Stomach (tissue), 9 donors: ENCODE data around the gene DEDD. TPM values are rescaled to one million over a fixed set of nuclear protein-coding genes. Genes with fewer than 3 reads are reported as not detected.

Experiments
- DNase-seq, 2 donors: peaks; one replicate each; pipeline versions ENCODE4 v3.0.0 to v3.0.0-alpha.2; 2013 to 2019
- H3K27ac ChIP-seq, 5 donors: fragments of 200-600 bp in 4 of 5; sonication (generic) in 4 of 5; one replicate each; pipeline ENCODE4 v1.5.1; 2013 to 2019; ENCODE audit warnings: mild to moderate bottlenecking in 1 of 5, moderate library complexity in 1 of 5
- H3K27me3 ChIP-seq, 3 donors: fragments of 200-600 bp; sonication (generic); one replicate each; pipeline ENCODE4 v1.5.1; 2017 to 2019; ENCODE audit warnings: mixed run types in 1 of 3
- H3K36me3 ChIP-seq, 4 donors: fragments of 200-600 bp; sonication (generic); 1 replicate in 3 of 4; 2 replicates in 1 of 4; pipeline ENCODE4 v1.5.1; 2016 to 2019
- H3K4me1 ChIP-seq, 4 donors: fragments of 200-600 bp; sonication (generic); one replicate each; pipeline ENCODE4 v1.5.1; 2016 to 2019
- H3K4me3 ChIP-seq, 4 donors: fragments of 200-600 bp; sonication (generic) in 3 of 4; one replicate each; pipeline ENCODE4 v1.5.1; 2016 to 2019; ENCODE audit warnings: mild to moderate bottlenecking in 1 of 4
- H3K9me3 ChIP-seq, 4 donors: fragments of 200-600 bp; sonication (generic); one replicate each; pipeline ENCODE4 v1.5.1; 2016 to 2019
- EP300 ChIP-seq: sonication (generic); formaldehyde crosslinking; IDR thresholded peaks from one replicate; pipeline ENCODE4 v1.6.1; 2017; ENCODE audit warnings: antibody characterized with exemption
- POLR2A ChIP-seq, 4 donors: fragments of 450-650 bp; IDR thresholded peaks; one replicate each; pipeline ENCODE4 v1.6.1; 2016; ENCODE audit warnings: antibody characterized with exemption in 4 of 4, control low read depth in 2 of 4, mild to moderate bottlenecking in 1 of 4, moderate library complexity in 1 of 4
- POLR2AphosphoS5 ChIP-seq, 3 donors: sonication (generic); formaldehyde crosslinking; IDR thresholded peaks; one replicate each; pipeline ENCODE4 v1.6.1; 2016; ENCODE audit warnings: antibody characterized with exemption in 3 of 3
- WGBS, 5 donors: extraction: QIAGEN DNeasy Blood & Tissue Kit in 3 of 5; methylation state at CpG; one replicate each; pipeline versions ENCODE4 v1.1.5 to v1.1.7; 2013 to 2018; 5-methylcytosine and 5-hydroxymethylcytosine counted together
- intact Hi-C: fragments of 100-400 bp; cut with DNase I; formaldehyde crosslinking; loops from one replicate; pipeline ENCODE4 v1.15.1; 2023; ENCODE audit warnings: low total_unique reads
- polyA plus RNA-seq, 3 donors: library from polyadenylated mRNA; stranded (reverse); fragments of 200-250 nt; gene quantifications; one replicate each; pipeline ENCODE4 v1.2.3, GENCODE V29; 2013
- total RNA-seq, 5 donors: library from RNA; depleted of rRNA; stranded (reverse); fragments of >200 nt; gene quantifications; one replicate each; pipeline versions ENCODE4 v1.1.0 to v1.2.3, GENCODE V29; 2014 to 2016
- TF ChIP-seq, protein P1 (sequence below), 7 experiments: fragments of 450-650 bp in 4 of 7; fragments of 200-600 bp in 3 of 7; sonication (generic) in 3 of 7; IDR thresholded peaks; one replicate each; pipeline ENCODE4 v1.5.1; 2016 to 2019; ENCODE audit warnings: antibody characterized with exemption in 7 of 7, control low read depth in 2 of 7, mild to moderate bottlenecking in 1 of 7
- donor health status: healthy with polysubstance abuse.
- donor health status: Bipolar disorder and iron deficiency.
- donor health status: healthy.

DEDD gene
- total and polyA plus RNA-seq, 8 donors, result 2.3 to 35.9 (median 17.6) TPM

DNA sequence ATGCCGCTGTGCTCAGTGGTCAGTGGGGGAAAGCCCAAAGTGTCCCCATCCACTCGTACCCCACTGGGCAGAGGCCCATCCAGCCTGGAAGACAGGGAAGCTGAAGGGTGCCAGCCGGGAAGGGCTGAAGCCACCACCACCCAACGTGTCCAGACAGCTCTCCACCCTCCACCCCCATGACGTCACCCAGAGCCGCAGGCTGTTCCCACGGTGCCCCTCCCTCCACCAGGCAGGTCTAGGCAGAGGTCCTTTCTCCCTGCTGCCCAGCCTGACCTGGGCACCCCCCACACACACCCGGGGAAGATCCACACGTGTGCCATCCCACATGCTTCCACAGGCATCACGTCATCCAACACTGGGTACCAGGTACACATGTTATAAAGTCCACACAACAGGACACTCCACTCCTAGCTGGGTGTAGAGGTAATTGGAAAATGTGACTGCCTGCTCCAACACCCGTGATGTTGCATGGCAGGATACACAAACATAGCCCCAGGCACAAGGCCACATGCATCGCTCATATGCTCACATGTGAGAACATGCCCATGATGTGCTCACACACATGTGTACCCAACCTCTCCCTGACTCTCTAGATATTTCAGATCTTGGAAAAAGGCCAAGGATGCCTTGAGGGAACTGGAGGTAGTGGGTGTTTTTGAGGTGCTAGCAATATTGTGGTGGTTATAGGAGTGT lies 57.6 kb downstream of the DEDD start:
- no peak for DNase-seq
- 78 to 91% (median 83%) methylated on average over 10 to 12 of the region's 12 CpGs for WGBS, 5 donors
- Histone ChIP-seq H3K9me3 (no peaks in the 10 kb centered on the region), H3K36me3 (peaks cover 0 to 44% (median 13%) of the 10 kb centered on the region in 4 donors), H3K27ac (no peak overlapping the region), H3K4me3 (no peak overlapping the region), H3K4me1 (no peaks in the 10 kb centered on the region), H3K27me3 (peaks cover 0 to 4% (median 0%) of the 10 kb centered on the region in 3 donors)
- intact Hi-C loops, result no loop called here
- no peak for TF ChIP-seq EP300
- no peak for TF ChIP-seq POLR2AphosphoS5 (IDR thresholded peaks at IDR 0.05)
- TF ChIP-seq, protein P1, sequence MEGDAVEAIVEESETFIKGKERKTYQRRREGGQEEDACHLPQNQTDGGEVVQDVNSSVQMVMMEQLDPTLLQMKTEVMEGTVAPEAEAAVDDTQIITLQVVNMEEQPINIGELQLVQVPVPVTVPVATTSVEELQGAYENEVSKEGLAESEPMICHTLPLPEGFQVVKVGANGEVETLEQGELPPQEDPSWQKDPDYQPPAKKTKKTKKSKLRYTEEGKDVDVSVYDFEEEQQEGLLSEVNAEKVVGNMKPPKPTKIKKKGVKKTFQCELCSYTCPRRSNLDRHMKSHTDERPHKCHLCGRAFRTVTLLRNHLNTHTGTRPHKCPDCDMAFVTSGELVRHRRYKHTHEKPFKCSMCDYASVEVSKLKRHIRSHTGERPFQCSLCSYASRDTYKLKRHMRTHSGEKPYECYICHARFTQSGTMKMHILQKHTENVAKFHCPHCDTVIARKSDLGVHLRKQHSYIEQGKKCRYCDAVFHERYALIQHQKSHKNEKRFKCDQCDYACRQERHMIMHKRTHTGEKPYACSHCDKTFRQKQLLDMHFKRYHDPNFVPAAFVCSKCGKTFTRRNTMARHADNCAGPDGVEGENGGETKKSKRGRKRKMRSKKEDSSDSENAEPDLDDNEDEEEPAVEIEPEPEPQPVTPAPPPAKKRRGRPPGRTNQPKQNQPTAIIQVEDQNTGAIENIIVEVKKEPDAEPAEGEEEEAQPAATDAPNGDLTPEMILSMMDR (IDR thresholded peaks at IDR 0.05), result no peak
- TF ChIP-seq POLR2A (IDR thresholded peaks at IDR 0.05), result no peak

- H3K9me3 ChIP-seq, result no peaks in the 10 kb centered on the region
- intact Hi-C loops, result no loop called here
- peak in 1 of 2 donors; percentile 41 for DNase-seq
- peaks cover 0 to 35% (median 13%) of the 10 kb centered on the region in 4 donors for H3K36me3 ChIP-seq
- WGBS, 5 donors, result 49 to 72% (median 61%) methylated on average over 4 to 7 of the region's 7 CpGs
- TF ChIP-seq POLR2AphosphoS5 (IDR thresholded peaks at IDR 0.05), result no peak
- no peak for TF ChIP-seq EP300
- TF ChIP-seq POLR2A (IDR thresholded peaks at IDR 0.05), result no peak
- TF ChIP-seq, protein P1 (IDR thresholded peaks at IDR 0.05), result peak in 1 of 7 experiments; percentile 2
- H3K27ac ChIP-seq, result no peak overlapping the region
- H3K4me1 ChIP-seq, result peaks cover 0 to 5% (median 0%) of the 10 kb centered on the region in 4 donors
- H3K27me3 ChIP-seq, result no peaks in the 10 kb centered on the region
- no peak overlapping the region for H3K4me3 ChIP-seq
Observed at GRCh38 chr1:161073474-161074121, 58.9 kb downstream of the DEDD start.

GRCh38 chr1:161072751-161073449 lies 59.6 kb downstream of the DEDD start:
- Histone ChIP-seq H3K4me3 (no peak overlapping the region), H3K4me1 (peaks cover 0 to 5% (median 0%) of the 10 kb centered on the region in 4 donors), H3K9me3 (no peaks in the 10 kb centered on the region), H3K27ac (no peak overlapping the region), H3K36me3 (peaks cover 0 to 35% (median 13%) of the 10 kb centered on the region in 4 donors), H3K27me3 (no peaks in the 10 kb centered on the region)
- DNase-seq, result no peak
- WGBS, 5 donors, result 89 to 93% (median 92%) methylated on average over 19 of the region's 19 CpGs
- TF ChIP-seq, protein P1 (IDR thresholded peaks at IDR 0.05), result no peak
- no peak for TF ChIP-seq POLR2AphosphoS5 (IDR thresholded peaks at IDR 0.05)
- no peak for TF ChIP-seq EP300
- TF ChIP-seq POLR2A (IDR thresholded peaks at IDR 0.05), result no peak
- intact Hi-C loops, result no loop called here

DNA sequence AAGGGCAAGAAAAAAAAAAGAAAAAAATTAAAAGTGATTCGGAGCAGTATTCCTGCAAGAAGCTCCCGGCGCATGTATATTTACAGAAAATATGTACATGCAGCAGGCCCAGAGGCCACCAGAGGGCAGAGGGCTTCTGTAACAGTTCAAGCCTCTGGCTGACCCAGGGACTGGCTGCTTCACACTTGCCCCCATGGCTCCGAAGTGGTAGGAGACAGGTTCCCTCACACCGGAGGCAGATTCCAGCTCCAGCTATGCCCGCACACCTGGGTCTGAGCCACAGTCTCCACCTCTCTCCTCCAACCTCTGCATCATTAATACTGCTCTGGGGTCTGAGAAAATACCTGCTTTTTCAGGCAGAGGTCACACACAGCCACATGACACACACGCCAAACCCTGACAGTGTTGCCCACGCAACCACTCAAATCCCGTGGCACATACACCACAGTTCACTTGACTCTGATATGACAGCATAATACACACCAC lies 60.5 kb downstream of the DEDD start:
- DNase-seq, result peak; percentile 74 to 76
- no peak overlapping the region for H3K27ac ChIP-seq
- H3K9me3 ChIP-seq, result no peaks in the 10 kb centered on the region
- H3K4me1 ChIP-seq, result peaks cover 0 to 10% (median 0%) of the 10 kb centered on the region in 4 donors
- H3K4me3 ChIP-seq, result no peak overlapping the region
- no peaks in the 10 kb centered on the region for H3K27me3 ChIP-seq
- no peak for TF ChIP-seq POLR2A (IDR thresholded peaks at IDR 0.05)
- TF ChIP-seq, protein P1 (IDR thresholded peaks at IDR 0.05), result peak in 5 of 7 experiments; percentile 31 to 70 (median 54)
- WGBS, 5 donors, result 44 to 69% (median 55%) methylated on average over 9 of the region's 9 CpGs
- peaks cover 0 to 31% (median 13%) of the 10 kb centered on the region in 4 donors for H3K36me3 ChIP-seq
- intact Hi-C loops, result no loop called here
